MM.1S (cell line): ENCODE results near the gene CXXC5.

ENCODE experiments used
- DNase-seq: peaks from one replicate; pipeline ENCODE4 v3.0.0-alpha.2; 2015
- H2AFZ ChIP-seq: fragments of 300-600 bp; sonication (generic); 2 replicates; pipeline ENCODE4 v1.6.0; 2016; ENCODE audit warnings: antibody characterized with exemption, low read length
- H3F3A ChIP-seq: fragments of 300-600 bp; sonication (generic); 2 replicates; pipeline ENCODE4 v1.6.1; 2016; ENCODE audit warnings: mild to moderate bottlenecking, antibody characterized with exemption, low read length, moderate library complexity, mixed read lengths; ENCODE audit not compliant: insufficient read depth
- H3K27ac ChIP-seq: fragments of 300-600 bp; sonication (generic); 2 replicates; pipeline ENCODE4 v1.5.1; 2016; ENCODE audit warnings: mild to moderate bottlenecking, low read length
- H3K27me3 ChIP-seq: fragments of 300-600 bp; sonication (generic); replicated peaks from 2 replicates; pipeline ENCODE4 v1.6.0; 2016; ENCODE audit warnings: low read length; ENCODE audit not compliant: insufficient read depth
- H3K36me3 ChIP-seq: fragments of 300-600 bp; sonication (generic); replicated peaks from 2 replicates; pipeline ENCODE4 v1.6.1; 2016; ENCODE audit warnings: mild to moderate bottlenecking, low read length, mixed read lengths; ENCODE audit not compliant: insufficient read depth
- H3K4me1 ChIP-seq: fragments of 300-600 bp; sonication (generic); 2 replicates; pipeline ENCODE4 v1.6.1; 2016; ENCODE audit warnings: low read length, mixed read lengths
- H3K4me2 ChIP-seq: fragments of 300-600 bp; sonication (generic); 2 replicates; pipeline ENCODE4 v1.6.0; 2016; ENCODE audit warnings: low read depth, low read length
- H3K4me3 ChIP-seq: fragments of 300-600 bp; sonication (generic); 2 replicates; pipeline ENCODE4 v1.5.1; 2016; ENCODE audit warnings: low read length, mixed read lengths
- H3K79me2 ChIP-seq: fragments of 300-600 bp; sonication (generic); 2 replicates; pipeline ENCODE4 v1.6.1; 2016; ENCODE audit warnings: mixed run types, low read length, mixed read lengths
- H3K9ac ChIP-seq: fragments of 300-600 bp; sonication (generic); 2 replicates; pipeline ENCODE4 v1.6.1; 2016; ENCODE audit warnings: low read length, mixed read lengths
- H3K9me2 ChIP-seq: fragments of 300-600 bp; sonication (generic); replicated peaks from 2 replicates; pipeline ENCODE4 v1.6.1; 2016; ENCODE audit warnings: mild to moderate bottlenecking, low read length, mixed read lengths; ENCODE audit not compliant: insufficient read depth
- H3K9me3 ChIP-seq: fragments of 300-600 bp; sonication (generic); replicated peaks from 2 replicates; pipeline ENCODE4 v1.6.1; 2016; ENCODE audit warnings: mild to moderate bottlenecking, low read length, mixed read lengths; ENCODE audit not compliant: insufficient read depth
- H4K20me1 ChIP-seq: fragments of 300-600 bp; sonication (generic); 2 replicates; pipeline ENCODE4 v1.6.1; 2016; ENCODE audit warnings: mild to moderate bottlenecking, low read length, moderate library complexity, mixed read lengths; ENCODE audit not compliant: insufficient read depth
- EZH2 ChIP-seq: fragments of 300-600 bp; sonication (generic); optimal IDR thresholded peaks from 2 replicates; pipeline ENCODE3; 2017; ENCODE audit warnings: low read depth, mild to moderate bottlenecking, antibody characterized with exemption, low read length, mixed read lengths
- EZH2phosphoT487 ChIP-seq: fragments of 300-600 bp; sonication (generic); IDR thresholded peaks from 2 replicates; pipeline ENCODE4 v1.6.1; 2018; ENCODE audit warnings: antibody characterized with exemption, low read length
- TF ChIP-seq, protein P1 (sequence below): fragments of 300-600 bp; sonication (generic); IDR thresholded peaks from 2 replicates; pipeline ENCODE4 v1.5.1; 2016; ENCODE audit warnings: antibody characterized with exemption, low read length, mixed read lengths

The CXXC5 gene

DNA sequence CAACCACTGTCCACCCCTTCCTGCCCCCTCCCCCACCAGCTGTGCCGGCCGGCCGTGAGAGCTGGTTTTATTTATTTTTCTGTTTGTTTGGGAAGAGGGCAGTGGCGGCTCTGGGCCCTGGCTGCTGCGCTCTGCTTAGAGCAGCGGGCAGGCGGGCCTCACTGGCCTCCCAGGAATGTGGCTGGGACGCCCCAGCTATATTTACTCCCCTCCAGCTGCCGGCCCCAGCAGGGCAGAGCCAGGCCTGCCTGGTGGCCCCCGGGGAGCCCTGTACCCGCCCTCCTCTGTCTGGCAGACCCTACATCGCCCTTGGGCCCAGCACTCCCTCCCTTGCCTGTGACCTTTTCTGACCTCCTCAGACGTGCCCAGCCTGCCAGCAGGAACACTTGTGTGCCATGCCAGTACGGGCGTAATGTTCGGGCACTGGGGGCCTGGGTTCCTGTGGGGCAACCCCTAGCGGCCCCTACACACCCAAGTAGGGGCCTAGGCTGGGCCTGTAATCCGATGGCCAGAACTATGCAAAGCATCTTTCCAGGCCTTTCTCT, 7.7 kb downstream of the CXXC5 start:
- Histone ChIP-seq H3K9me3 (no peaks in the 10 kb centered on the region), H3K9ac (no peak overlapping the region), H3K4me1 (peaks cover 33% of the 10 kb centered on the region), H3K4me3 (no peak overlapping the region), H3K79me2 (peaks cover 99% of the 10 kb centered on the region), H3F3A (peaks cover 9% of the 10 kb centered on the region; the same call in 1 of the 2 replicates), H3K27me3 (no peaks in the 10 kb centered on the region), H3K9me2 (no peaks in the 10 kb centered on the region), H4K20me1 (peaks cover 43% of the 10 kb centered on the region; the same call in 1 of the 2 replicates), H2AFZ (no peak overlapping the region), H3K4me2 (no peak overlapping the region), H3K36me3 (no peaks in the 10 kb centered on the region), H3K27ac (no peak overlapping the region)
- DNase-seq = no peak
- TF ChIP-seq, protein P1, sequence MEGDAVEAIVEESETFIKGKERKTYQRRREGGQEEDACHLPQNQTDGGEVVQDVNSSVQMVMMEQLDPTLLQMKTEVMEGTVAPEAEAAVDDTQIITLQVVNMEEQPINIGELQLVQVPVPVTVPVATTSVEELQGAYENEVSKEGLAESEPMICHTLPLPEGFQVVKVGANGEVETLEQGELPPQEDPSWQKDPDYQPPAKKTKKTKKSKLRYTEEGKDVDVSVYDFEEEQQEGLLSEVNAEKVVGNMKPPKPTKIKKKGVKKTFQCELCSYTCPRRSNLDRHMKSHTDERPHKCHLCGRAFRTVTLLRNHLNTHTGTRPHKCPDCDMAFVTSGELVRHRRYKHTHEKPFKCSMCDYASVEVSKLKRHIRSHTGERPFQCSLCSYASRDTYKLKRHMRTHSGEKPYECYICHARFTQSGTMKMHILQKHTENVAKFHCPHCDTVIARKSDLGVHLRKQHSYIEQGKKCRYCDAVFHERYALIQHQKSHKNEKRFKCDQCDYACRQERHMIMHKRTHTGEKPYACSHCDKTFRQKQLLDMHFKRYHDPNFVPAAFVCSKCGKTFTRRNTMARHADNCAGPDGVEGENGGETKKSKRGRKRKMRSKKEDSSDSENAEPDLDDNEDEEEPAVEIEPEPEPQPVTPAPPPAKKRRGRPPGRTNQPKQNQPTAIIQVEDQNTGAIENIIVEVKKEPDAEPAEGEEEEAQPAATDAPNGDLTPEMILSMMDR = no peak
- TF ChIP-seq EZH2phosphoT487 = no peak
- TF ChIP-seq EZH2 = no peak

DNA sequence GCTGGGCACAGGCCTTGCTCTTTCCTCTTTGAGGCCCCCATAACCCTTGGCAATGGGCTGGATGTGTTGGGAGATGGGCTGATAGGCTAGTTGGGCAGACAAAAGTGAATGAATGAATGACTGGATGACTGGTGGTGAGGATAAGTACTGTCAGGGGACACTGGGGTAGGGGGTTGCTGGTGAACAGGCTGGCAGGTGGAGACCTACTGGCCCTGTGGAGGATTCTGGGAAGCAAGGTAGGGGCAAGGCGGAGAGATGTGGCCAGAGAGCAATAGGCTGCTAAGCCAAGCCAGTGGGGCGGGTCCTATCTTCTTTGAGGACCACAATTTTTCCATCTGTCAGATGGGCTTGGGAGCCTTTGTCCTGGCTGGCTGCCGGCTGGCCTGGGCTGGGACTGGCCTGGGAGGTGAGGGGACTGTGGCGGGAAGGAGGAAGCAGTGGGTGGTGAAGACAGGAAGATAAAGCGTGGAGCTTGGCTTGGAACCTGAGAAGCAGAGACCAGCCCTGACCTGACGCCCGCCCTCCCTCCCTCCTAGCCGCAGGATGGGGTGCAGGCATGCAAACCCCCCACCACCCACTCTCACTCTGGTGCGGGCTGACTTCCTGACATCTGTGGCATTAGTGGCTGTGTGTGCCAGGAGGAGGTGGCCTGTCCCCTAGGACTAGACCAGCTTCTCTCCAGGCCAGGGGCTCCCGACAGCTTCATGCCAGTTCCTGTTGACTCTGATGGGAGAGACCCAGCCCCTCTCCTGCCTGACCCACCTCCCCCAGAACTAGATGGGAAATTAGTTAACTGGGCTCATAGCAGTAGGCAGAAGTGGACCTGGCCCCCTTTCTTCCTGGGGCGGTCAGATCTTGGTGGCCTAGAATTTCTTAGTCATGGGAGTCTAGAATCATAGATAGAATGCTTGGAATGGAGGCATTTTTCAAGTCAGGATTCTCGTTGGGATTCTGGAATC, 9.5 kb downstream of the CXXC5 start:
- TF ChIP-seq EZH2 (no peak), EZH2phosphoT487 (no peak)
- TF ChIP-seq, protein P1 = no peak
- no peak for DNase-seq
- Histone ChIP-seq H3K27me3 (no peaks in the 10 kb centered on the region), H3F3A (no peaks in the 10 kb centered on the region), H2AFZ (no peak overlapping the region), H3K9me2 (no peaks in the 10 kb centered on the region), H4K20me1 (peaks cover 33% of the 10 kb centered on the region; the same call in 1 of the 2 replicates), H3K9ac (no peak overlapping the region), H3K9me3 (no peaks in the 10 kb centered on the region), H3K4me3 (no peak overlapping the region), H3K4me2 (no peak overlapping the region), H3K27ac (no peak overlapping the region), H3K79me2 (peaks cover 99% of the 10 kb centered on the region), H3K4me1 (peaks cover 19% of the 10 kb centered on the region), H3K36me3 (no peaks in the 10 kb centered on the region)

DNA sequence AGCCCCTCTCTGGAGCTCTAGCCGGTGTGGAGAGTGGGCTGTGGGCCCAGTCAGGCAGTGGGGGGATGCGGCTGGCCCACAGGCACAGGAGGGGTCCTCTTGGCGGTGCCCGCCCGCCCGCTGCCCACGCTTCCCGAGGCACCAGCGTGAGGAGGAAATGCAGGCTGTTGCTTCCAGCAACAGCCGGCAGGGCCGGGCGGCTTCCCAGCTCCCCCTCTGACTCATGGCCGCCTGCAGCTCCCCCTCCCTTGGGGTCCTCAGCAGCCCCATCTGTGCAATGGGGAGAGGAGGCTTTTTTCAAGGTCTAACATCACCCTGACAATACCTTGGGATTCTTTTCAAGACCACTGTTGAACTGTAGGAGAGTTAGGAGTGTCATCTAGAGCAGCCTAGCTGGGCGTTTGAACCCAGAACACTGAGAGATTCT, 10.4 kb downstream of the CXXC5 start:
- Histone ChIP-seq H3K4me3 (no peak overlapping the region), H3F3A (no peaks in the 10 kb centered on the region), H3K9me2 (no peaks in the 10 kb centered on the region), H3K79me2 (peaks cover 99% of the 10 kb centered on the region), H3K9ac (no peak overlapping the region), H3K4me1 (peaks cover 10% of the 10 kb centered on the region), H3K9me3 (no peaks in the 10 kb centered on the region), H4K20me1 (peaks cover 25% of the 10 kb centered on the region; the same call in 1 of the 2 replicates), H2AFZ (no peak overlapping the region), H3K4me2 (no peak overlapping the region), H3K27ac (no peak overlapping the region), H3K36me3 (no peaks in the 10 kb centered on the region), H3K27me3 (no peaks in the 10 kb centered on the region)
- DNase-seq = no peak
- TF ChIP-seq EZH2phosphoT487 = no peak
- TF ChIP-seq, protein P1 = no peak
- no peak for TF ChIP-seq EZH2
